GM21526 (cell line): ENCODE data around the gene MRPL20.
"Not testable (repeated sequence)": the region's sequence is repeated elsewhere in the genome, so short reads cannot be mapped to it uniquely, and the experiment has no call there.

ENCODE experiments used
- ATAC-seq: cut with Tn5 transposase; IDR thresholded peaks from one replicate; pipeline ENCODE4 v1.9.1; 2021; ENCODE audit warnings: moderate library complexity; ENCODE audit not compliant: unreplicated experiment, low FRiP score

MRPL20 gene

GRCh38 chr1:1437904-1438376 is 30.8 kb upstream of the MRPL20 start:
- no peak for ATAC-seq

GRCh38 chr1:1437033-1437903 is 30.2 kb upstream of the MRPL20 start:
- no peak for ATAC-seq

- ATAC-seq = no peak
These were observed 29.5 kb upstream of the MRPL20 start for GRCh38 chr1:1436630-1437032.

GRCh38 chr1:1435911-1436629 is 29.0 kb upstream of the MRPL20 start:
- no peak for ATAC-seq

GRCh38 chr1:1435106-1435903 is 28.2 kb upstream of the MRPL20 start, which contains the start of gene VWA1:
TSS of gene VWA1 (plus strand) at chr1:1435690. CDS start at chr1:1435749, 59 bp downstream.
- no peak for ATAC-seq

- ATAC-seq = no peak
These were observed 27.7 kb upstream of the MRPL20 start for GRCh38 chr1:1434824-1435105.

- ATAC-seq = no peak
These were observed 27.2 kb upstream of the MRPL20 start for GRCh38 chr1:1434131-1434823.

- no peak for ATAC-seq
These were observed 26.7 kb upstream of the MRPL20 start for GRCh38 chr1:1433804-1434130.

- ATAC-seq = no peak
These were observed 26.1 kb upstream of the MRPL20 start for GRCh38 chr1:1432951-1433803.

- ATAC-seq = no peak
These were observed 25.3 kb upstream of the MRPL20 start for GRCh38 chr1:1432274-1432950.

GRCh38 chr1:1431845-1432273 is 24.8 kb upstream of the MRPL20 start:
- no peak for ATAC-seq

- no peak for ATAC-seq
These were observed 24.1 kb upstream of the MRPL20 start for GRCh38 chr1:1430992-1431844.

GRCh38 chr1:1430114-1430982 is 23.3 kb upstream of the MRPL20 start:
- no peak for ATAC-seq

- ATAC-seq = no peak
These were observed 22.6 kb upstream of the MRPL20 start for GRCh38 chr1:1429671-1430073.

GRCh38 chr1:1428967-1429366 is 21.9 kb upstream of the MRPL20 start:
- ATAC-seq = not testable (repeated sequence)

GRCh38 chr1:1428174-1428573 is 21.1 kb upstream of the MRPL20 start:
- no peak for ATAC-seq

GRCh38 chr1:1427820-1428148 is 20.7 kb upstream of the MRPL20 start:
- ATAC-seq = no peak
